ENCODE data around the gene PROCR. TPM values are rescaled to one million over a fixed set of nuclear protein-coding genes. Genes with fewer than 3 reads are reported as not detected.
A peak's percentile ranks its signal among the peaks of the same experiment; 100 is the strongest.

Gene PROCR
- total RNA-seq, 1 donor from 2014 or later = 104 TPM

DNA sequence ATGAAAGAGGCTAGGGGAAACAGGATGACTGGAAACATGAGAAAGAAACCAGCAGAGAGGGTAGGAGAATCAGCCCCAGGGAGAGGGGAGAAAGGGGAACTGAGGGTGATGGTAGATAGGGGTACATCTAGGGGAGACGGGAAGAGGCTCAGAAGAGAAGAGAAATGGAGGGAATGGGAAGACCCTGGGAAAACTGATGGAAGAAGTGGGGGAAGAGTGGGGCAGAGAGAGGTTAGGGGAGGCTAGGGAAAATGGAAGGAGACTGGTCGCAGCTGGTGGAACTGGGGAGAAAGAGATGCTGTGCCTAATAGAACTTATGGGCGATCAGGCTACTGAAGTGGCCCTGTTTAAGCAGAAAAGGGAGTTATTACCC lies 548 bp downstream of the PROCR start:
- no peaks in the 10 kb centered on the region for H3K27me3 ChIP-seq
- peaks cover 28% of the 10 kb centered on the region for H3K4me1 ChIP-seq
- no peak for DNase-seq (ENCODE audit: extremely low spot score in 2 of 2)
- peak overlapping the region; percentile 78 for H3K27ac ChIP-seq
- no peaks in the 10 kb centered on the region for H3K9me3 ChIP-seq
- H3K4me3 ChIP-seq = peak overlapping the region; percentile 40 to 46
- no peaks in the 10 kb centered on the region for H3K36me3 ChIP-seq
- TF ChIP-seq, protein P1, sequence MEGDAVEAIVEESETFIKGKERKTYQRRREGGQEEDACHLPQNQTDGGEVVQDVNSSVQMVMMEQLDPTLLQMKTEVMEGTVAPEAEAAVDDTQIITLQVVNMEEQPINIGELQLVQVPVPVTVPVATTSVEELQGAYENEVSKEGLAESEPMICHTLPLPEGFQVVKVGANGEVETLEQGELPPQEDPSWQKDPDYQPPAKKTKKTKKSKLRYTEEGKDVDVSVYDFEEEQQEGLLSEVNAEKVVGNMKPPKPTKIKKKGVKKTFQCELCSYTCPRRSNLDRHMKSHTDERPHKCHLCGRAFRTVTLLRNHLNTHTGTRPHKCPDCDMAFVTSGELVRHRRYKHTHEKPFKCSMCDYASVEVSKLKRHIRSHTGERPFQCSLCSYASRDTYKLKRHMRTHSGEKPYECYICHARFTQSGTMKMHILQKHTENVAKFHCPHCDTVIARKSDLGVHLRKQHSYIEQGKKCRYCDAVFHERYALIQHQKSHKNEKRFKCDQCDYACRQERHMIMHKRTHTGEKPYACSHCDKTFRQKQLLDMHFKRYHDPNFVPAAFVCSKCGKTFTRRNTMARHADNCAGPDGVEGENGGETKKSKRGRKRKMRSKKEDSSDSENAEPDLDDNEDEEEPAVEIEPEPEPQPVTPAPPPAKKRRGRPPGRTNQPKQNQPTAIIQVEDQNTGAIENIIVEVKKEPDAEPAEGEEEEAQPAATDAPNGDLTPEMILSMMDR (IDR thresholded peaks at IDR 0.05) = no peak
- no peak for TF ChIP-seq POLR2A (IDR thresholded peaks at IDR 0.05)
- TF ChIP-seq POLR2AphosphoS5 (IDR thresholded peaks at IDR 0.05; ENCODE audit: insufficient read depth in 1 of 2, low read depth in 1 of 2) = no peak
- intact Hi-C loops (cut with DNase I) = no loop called here

DNA sequence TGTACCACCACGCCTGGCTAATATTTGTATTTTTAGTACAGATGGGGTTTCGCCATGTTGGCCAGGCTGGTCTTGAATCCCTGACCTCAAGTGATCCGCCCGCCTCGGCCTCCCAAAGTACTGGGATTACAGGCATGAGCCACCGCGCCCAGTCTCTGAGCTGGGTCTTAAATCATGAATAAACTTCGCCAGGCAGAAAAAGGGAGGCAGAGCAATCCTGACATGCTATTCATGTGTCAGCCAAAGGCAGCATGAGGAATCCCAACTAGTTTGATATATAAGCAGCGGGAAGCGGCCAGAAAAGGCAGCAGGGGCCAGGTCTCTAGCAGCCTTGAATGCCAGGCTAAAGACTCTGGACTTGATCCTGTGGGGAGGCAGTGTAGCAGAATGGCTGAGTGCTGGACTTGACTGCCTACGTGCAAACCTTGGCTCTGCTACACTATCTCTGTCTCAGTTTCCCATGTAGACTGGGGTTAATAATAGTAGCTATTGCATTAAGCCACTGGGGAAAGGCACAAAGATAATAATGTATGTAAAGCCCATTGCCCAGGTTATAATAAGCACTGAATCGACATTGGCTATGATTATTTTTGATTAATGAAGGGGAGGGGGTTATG lies 1.8 kb downstream of the PROCR start:
- intact Hi-C loops (cut with DNase I) = no loop called here
- Histone ChIP-seq H3K27me3 (no peaks in the 10 kb centered on the region), H3K4me1 (peaks cover 28% of the 10 kb centered on the region), H3K4me3 (no peak overlapping the region), H3K27ac (no peak overlapping the region), H3K36me3 (no peaks in the 10 kb centered on the region), H3K9me3 (no peaks in the 10 kb centered on the region)
- no peak for DNase-seq (ENCODE audit: extremely low spot score in 2 of 2)
- TF ChIP-seq, protein P1 (IDR thresholded peaks at IDR 0.05) = no peak
- TF ChIP-seq POLR2AphosphoS5 (IDR thresholded peaks at IDR 0.05; ENCODE audit: insufficient read depth in 1 of 2, low read depth in 1 of 2) (peak in 1 of 2 donors; percentile 26), POLR2A (IDR thresholded peaks at IDR 0.05) (no peak)

DNA sequence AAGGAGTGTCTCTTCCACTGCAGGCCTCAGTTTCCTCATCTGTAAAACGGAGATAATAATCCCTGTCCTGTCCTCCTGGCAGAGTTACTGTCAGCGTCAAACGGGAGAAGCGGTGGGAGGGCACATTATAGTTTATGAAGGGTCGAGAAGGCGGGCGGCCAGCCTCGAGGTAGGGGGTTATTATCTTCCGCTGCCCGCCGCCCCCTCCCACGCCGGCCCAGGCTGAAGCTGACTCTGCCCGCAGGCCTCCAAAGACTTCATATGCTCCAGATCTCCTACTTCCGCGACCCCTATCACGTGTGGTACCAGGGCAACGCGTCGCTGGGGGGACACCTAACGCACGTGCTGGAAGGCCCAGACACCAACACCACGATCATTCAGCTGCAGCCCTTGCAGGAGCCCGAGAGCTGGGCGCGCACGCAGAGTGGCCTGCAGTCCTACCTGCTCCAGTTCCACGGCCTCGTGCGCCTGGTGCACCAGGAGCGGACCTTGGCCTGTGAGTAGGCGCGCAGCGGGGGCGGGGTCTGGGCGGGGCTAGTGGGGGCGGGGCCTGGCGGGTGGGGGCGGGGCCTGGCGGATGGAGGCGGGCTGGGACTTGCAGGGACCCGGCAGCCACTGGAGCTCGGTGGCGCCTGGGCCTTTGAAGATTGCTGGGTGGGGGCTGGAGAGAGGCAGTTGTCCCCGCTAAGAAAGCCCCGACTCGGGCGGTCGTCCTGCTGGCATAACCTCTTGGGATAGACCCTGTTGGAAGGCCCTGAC lies 2.8 kb downstream of the PROCR start:
- intact Hi-C loops (cut with DNase I) = no loop called here
- no peaks in the 10 kb centered on the region for H3K36me3 ChIP-seq
- no peak overlapping the region for H3K27ac ChIP-seq
- H3K4me3 ChIP-seq = no peak overlapping the region
- H3K4me1 ChIP-seq = peaks cover 28% of the 10 kb centered on the region
- no peaks in the 10 kb centered on the region for H3K9me3 ChIP-seq
- H3K27me3 ChIP-seq = no peaks in the 10 kb centered on the region
- TF ChIP-seq, protein P1 (IDR thresholded peaks at IDR 0.05) = no peak
- TF ChIP-seq POLR2A (IDR thresholded peaks at IDR 0.05) = no peak
- no peak for TF ChIP-seq POLR2AphosphoS5 (IDR thresholded peaks at IDR 0.05; ENCODE audit: insufficient read depth in 1 of 2, low read depth in 1 of 2)
- no peak for DNase-seq (ENCODE audit: extremely low spot score in 2 of 2)

DNA sequence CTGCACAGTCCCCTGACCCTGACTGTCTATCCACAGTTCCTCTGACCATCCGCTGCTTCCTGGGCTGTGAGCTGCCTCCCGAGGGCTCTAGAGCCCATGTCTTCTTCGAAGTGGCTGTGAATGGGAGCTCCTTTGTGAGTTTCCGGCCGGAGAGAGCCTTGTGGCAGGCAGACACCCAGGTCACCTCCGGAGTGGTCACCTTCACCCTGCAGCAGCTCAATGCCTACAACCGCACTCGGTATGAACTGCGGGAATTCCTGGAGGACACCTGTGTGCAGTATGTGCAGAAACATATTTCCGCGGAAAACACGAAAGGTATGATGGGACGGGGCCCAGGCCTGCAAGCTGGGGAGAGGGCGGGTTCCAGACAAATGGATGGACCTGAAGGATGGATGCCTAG lies 4.3 kb downstream of the PROCR start:
- no peak overlapping the region for H3K4me3 ChIP-seq
- no peak overlapping the region for H3K27ac ChIP-seq
- peaks cover 26% of the 10 kb centered on the region for H3K4me1 ChIP-seq
- H3K9me3 ChIP-seq = no peaks in the 10 kb centered on the region
- no peaks in the 10 kb centered on the region for H3K36me3 ChIP-seq
- TF ChIP-seq POLR2AphosphoS5 (IDR thresholded peaks at IDR 0.05; ENCODE audit: insufficient read depth in 1 of 2, low read depth in 1 of 2) = no peak
- TF ChIP-seq, protein P1 (IDR thresholded peaks at IDR 0.05) = no peak
- TF ChIP-seq POLR2A (IDR thresholded peaks at IDR 0.05) = no peak
- H3K27me3 ChIP-seq = no peaks in the 10 kb centered on the region
- DNase-seq (ENCODE audit: extremely low spot score in 2 of 2) = no peak
- intact Hi-C loops (cut with DNase I) = no loop called here
